CD4-positive, alpha-beta T cell treated with Interleukin-2 at 100 ng/mL for 4 hours (primary cell): ENCODE data around the gene GSTA4.

Experiments used
- DNase-seq: peaks from one replicate; pipeline ENCODE4 v3.0.0-alpha.2; 2020; ENCODE audit warnings: low spot score

GSTA4 gene

GRCh38 chr6:52995089-52995912 is at the start of gene GSTA4:
Gene GSTA4 (minus strand): TSS chr6:52995284. CDS start chr6:52994243, 1,041 bp downstream.
- DNase-seq, result peak; percentile 92

- no peak for DNase-seq
These were observed 49.5 kb upstream of the GSTA4 start for GRCh38 chr6:53044572-53044971.

GRCh38 chr6:53044071-53044470 is 49.0 kb upstream of the GSTA4 start:
- DNase-seq, result no peak

GRCh38 chr6:53043581-53043980 is 48.5 kb upstream of the GSTA4 start:
- no peak for DNase-seq

- no peak for DNase-seq
These were observed 47.0 kb upstream of the GSTA4 start for GRCh38 chr6:53042112-53042511.

DNA sequence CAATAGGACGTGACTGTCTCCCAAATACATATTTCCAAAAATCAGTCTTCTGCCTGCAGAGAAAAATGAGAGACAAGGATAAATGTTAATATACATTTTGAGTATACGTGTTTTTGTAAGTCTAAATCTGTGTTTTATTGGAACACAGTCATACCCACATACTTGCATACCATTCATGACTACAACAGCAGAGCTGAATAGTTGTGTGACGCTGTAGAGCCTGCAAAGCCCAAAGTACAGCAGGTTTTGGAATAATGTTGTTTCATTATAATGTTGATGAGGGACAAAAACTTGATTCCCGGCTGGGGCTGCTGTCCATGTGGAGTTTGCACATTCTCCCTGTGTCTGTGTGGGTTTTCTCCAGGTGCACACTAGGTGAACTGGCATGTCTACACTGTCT is 46.3 kb upstream of the GSTA4 start:
- no peak for DNase-seq

GRCh38 chr6:53038596-53038995 is 43.5 kb upstream of the GSTA4 start:
- DNase-seq, result no peak

- DNase-seq, result no peak
These were observed 43.1 kb upstream of the GSTA4 start for GRCh38 chr6:53038141-53038540.

GRCh38 chr6:53035549-53036213 is 40.6 kb upstream of the GSTA4 start:
- no peak for DNase-seq

DNA sequence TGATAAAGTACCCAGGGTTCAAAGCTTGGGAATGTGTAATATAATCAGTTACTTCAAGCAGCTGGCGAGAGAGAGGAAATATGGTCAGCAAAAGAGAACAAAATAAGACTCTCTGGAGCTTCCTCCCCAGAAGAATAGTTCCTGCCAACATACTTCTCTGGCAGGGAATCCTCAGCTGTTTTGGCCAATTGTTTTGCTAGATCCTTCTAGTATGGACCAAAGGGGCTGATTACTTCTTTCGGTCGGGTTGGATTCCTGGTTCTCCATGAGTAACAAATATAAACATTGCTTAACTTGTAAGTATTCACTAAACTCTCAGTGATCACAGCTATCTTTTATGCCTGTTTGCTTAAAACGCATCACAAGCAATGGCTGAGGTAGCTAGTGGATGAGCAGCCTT is 38.7 kb upstream of the GSTA4 start:
- DNase-seq, result no peak

- no peak for DNase-seq
These were observed 37.8 kb upstream of the GSTA4 start for GRCh38 chr6:53032849-53033248.

GRCh38 chr6:53031281-53031680 is 36.2 kb upstream of the GSTA4 start:
- DNase-seq, result no peak

- DNase-seq, result no peak
These were observed 34.7 kb upstream of the GSTA4 start for GRCh38 chr6:53029761-53030160.

DNA sequence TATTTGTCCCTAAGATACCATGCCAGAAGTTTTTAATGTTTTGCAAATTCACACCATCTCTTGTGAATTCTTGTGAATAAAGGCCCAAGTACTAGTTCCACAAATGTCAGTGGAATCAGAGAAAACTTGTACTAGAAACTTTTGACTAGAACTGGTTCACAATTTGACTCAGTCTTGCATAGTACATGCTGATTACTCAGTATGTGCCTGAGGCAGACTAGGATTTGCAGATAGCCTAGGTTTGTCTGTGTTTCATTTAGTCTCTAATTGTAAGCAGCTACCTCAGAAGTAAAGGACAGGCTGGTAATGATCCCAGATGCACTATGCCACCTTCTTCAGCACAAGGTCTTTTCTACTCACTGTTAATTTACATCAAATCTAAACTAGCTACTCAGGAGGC is 34.2 kb upstream of the GSTA4 start:
- DNase-seq, result no peak

GRCh38 chr6:53028467-53028866 is 33.4 kb upstream of the GSTA4 start:
- DNase-seq, result no peak

GRCh38 chr6:53027131-53027718 is 32.1 kb upstream of the GSTA4 start:
- DNase-seq, result no peak

DNA sequence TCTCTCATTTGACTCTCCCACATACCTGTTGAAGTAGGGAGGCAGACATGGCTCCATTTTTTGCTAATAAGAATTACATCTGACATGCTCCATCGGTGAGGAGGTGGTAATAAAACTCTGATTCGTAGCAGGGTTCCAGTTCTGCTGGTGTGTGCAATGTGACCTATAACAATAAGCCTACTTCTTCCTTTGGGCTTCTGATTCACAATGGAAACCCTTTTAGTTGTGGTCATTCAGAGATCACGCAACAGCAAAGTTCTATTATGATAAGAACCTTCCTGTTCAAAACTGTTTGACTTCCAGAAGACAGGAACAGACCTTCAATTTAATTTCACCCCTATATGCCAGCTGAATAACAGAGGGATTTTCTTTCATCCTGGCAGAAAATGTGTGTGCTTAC is 31.4 kb upstream of the GSTA4 start:
- DNase-seq, result no peak

DNA sequence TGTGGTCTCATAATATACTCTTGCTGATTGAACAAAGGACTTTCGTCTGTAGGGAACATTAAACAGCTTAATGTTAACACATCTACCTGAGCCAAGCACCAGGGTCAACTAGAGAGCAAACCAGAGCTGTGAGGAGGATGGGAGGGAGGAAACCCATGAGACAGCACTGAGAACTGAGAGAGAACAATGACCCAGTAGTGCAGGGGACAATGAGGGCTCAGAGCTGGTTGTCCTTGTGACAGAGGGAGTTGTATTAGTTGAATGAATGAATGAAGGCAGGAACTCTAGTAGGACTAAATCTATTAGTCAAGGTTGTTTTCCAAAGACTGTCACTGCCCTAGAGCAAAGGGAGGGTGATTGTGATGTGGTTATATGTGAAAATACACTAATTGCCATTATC is 28.2 kb upstream of the GSTA4 start:
- no peak for DNase-seq

DNA sequence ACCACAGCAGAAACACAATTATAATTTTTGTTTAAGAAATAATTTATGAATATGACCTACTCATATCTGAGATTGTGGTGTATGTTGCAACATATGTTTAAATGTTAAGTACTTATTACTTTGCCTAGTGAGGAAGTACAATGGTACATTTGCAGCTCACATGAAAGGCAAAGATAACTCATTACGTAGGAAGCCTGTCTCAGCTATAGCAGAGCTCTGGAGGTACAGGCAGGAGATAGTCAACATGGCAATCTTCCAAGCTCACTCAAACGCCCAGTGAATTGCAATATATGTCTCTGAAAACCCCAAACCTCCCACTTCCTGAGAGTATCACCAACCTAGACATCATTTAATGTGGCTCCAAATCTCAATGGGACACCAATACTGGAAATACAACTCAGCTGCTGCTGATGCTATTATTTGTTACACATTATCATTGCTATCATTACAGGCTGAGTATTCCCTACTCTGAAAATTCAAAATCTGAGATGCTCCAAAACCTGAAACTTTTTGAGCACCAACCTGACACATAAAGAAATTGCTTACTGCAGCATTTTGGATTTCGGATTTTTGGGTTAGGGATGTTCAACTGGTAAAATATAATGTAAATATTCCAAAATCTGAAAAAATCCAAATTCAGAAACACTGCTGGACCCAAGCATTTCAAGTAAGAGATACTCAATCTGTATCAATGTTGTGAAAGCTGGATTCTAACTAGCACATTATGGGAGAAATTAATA is 25.1 kb upstream of the GSTA4 start:
- DNase-seq, result no peak

GRCh38 chr6:53018446-53018845 is 23.4 kb upstream of the GSTA4 start:
- DNase-seq, result no peak

- DNase-seq, result no peak
These were observed 20.4 kb upstream of the GSTA4 start for GRCh38 chr6:53015486-53015885.

DNA sequence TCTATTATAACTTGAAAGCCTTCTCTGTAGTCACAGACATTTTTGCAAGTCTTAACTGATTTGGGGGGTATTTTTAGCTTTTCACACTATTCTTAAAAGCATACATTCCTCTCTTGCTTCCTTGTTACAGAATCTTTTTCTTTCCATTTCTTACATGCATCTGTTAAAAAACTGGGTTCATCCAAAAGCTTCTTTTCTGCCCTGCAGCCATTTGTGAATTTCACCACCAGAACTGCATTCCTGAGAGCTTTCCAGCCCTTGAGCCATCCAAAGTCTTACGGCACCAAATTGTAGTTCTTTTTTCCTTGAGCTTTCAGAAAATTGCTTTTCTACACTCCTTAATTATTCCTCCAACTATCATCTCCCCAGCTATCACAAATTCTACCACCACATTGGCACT is 19.7 kb upstream of the GSTA4 start:
- no peak for DNase-seq

GRCh38 chr6:53014063-53014462 is 19.0 kb upstream of the GSTA4 start:
- no peak for DNase-seq
